WTC11 (cell line): ENCODE measurements around the gene MAS1L. TPM values are rescaled to one million over a fixed set of nuclear protein-coding genes. Genes with fewer than 3 reads are reported as not detected.

ENCODE experiments used
- ATAC-seq: fragments of 200-7000 bp; cut with Tn5 transposase; 2 replicates; pipeline ENCODE4 v1.10.0; 2021; ENCODE audit warnings: mild to moderate bottlenecking, moderate library complexity
- CTCF ChIA-PET: fragments of 300-600 bp; sonication (Branson Sonifier 250); formaldehyde crosslinking; loops from one replicate; lab custom pipeline; 2021; ENCODE audit warnings: antibody characterized with exemption; lab: Charles Lee
- POLR2A ChIA-PET: fragments of 350-600 bp; sonication (Branson Sonifier 250); formaldehyde crosslinking; loops from one replicate; lab custom pipeline; 2021; ENCODE audit warnings: antibody characterized with exemption; lab: Charles Lee
- DNase-seq: peaks from one replicate; pipeline ENCODE4 v3.0.0; 2021; ENCODE audit warnings: low spot score
- H3K27ac Mint-ChIP-seq: 2 replicates; pipeline ENCODE4 v1.8.0; 2021; ENCODE audit warnings: mixed read lengths
- H3K27me3 Mint-ChIP-seq: 2 replicates; pipeline ENCODE4 v1.8.0; 2021; ENCODE audit warnings: low read depth, mild to moderate bottlenecking, moderate library complexity, mixed read lengths
- H3K36me3 Mint-ChIP-seq: 2 replicates; pipeline ENCODE4 v1.8.0; 2021; ENCODE audit warnings: mixed read lengths
- H3K4me1 Mint-ChIP-seq: 2 replicates; pipeline ENCODE4 v1.8.0; 2022; ENCODE audit warnings: mixed read lengths
- H3K4me3 Mint-ChIP-seq: 2 replicates; pipeline ENCODE4 v1.8.0; 2021; ENCODE audit warnings: mild to moderate bottlenecking, moderate library complexity, mixed read lengths
- H3K9me3 Mint-ChIP-seq: 2 replicates; pipeline ENCODE4 v1.8.0; 2021; ENCODE audit warnings: mixed read lengths
- ATF1 ChIP-seq: sonication (generic); formaldehyde crosslinking; IDR thresholded peaks from 2 replicates; pipeline ENCODE4 v1.8.1; 2023; ENCODE audit warnings: mild to moderate bottlenecking, moderate library complexity, missing genetic modification reagents
- ETV6 ChIP-seq: sonication (generic); formaldehyde crosslinking; IDR thresholded peaks from 2 replicates; pipeline ENCODE4 v1.8.1; 2022; ENCODE audit warnings: mild to moderate bottlenecking, missing genetic modification reagents
- JUN ChIP-seq: sonication (generic); formaldehyde crosslinking; IDR thresholded peaks from 2 replicates; pipeline ENCODE4 v1.8.0; 2023; ENCODE audit warnings: mild to moderate bottlenecking, missing genetic modification reagents
- NFE2L1 ChIP-seq: sonication (generic); formaldehyde crosslinking; IDR thresholded peaks from 2 replicates; pipeline ENCODE4 v1.8.1; 2023; ENCODE audit warnings: missing genetic modification reagents
- OVOL2 ChIP-seq: fragments of 250-450 bp; sonication (Bioruptor Pico); IDR thresholded peaks from 2 replicates; pipeline ENCODE4 v1.9.0; 2021; ENCODE audit warnings: mild to moderate bottlenecking, borderline replicate concordance
- RORB ChIP-seq: fragments of 250-450 bp; sonication (Bioruptor Pico); IDR thresholded peaks from 2 replicates; pipeline ENCODE4 v1.9.0; 2021; ENCODE audit warnings: mild to moderate bottlenecking
- TCF7 ChIP-seq: sonication (generic); formaldehyde crosslinking; IDR thresholded peaks from 2 replicates; pipeline ENCODE4 v1.8.0; 2022; ENCODE audit warnings: mild to moderate bottlenecking, low read depth, missing genetic modification reagents, moderate library complexity
- TEAD1 ChIP-seq: sonication (generic); formaldehyde crosslinking; IDR thresholded peaks from 2 replicates; pipeline ENCODE4 v1.8.0; 2022; ENCODE audit warnings: mild to moderate bottlenecking, missing genetic modification reagents
- TP53 ChIP-seq: sonication (generic); formaldehyde crosslinking; IDR thresholded peaks from 2 replicates; pipeline ENCODE4 v1.8.1; 2023; ENCODE audit warnings: mild to moderate bottlenecking, missing genetic modification reagents
- ZNF671 ChIP-seq: fragments of 250-450 bp; sonication (Bioruptor Pico); IDR thresholded peaks from 2 replicates; pipeline ENCODE4 v1.8.0; 2021; ENCODE audit warnings: mild to moderate bottlenecking
- total RNA-seq: library from RNA; stranded (reverse); gene quantifications from 3 replicates; pipeline ENCODE4 v1.2.3, GENCODE V29; 2021
- TF ChIP-seq, protein P1 (sequence below): sonication (generic); formaldehyde crosslinking; IDR thresholded peaks from 2 replicates; pipeline ENCODE4 v1.8.1; 2022; ENCODE audit warnings: low read depth, mild to moderate bottlenecking, moderate library complexity, missing genetic modification reagents, borderline replicate concordance
- TF ChIP-seq, protein P2 (sequence below): sonication (generic); formaldehyde crosslinking; IDR thresholded peaks from 2 replicates; pipeline ENCODE4 v1.8.0; 2022; ENCODE audit warnings: mild to moderate bottlenecking, missing genetic modification reagents
- TF ChIP-seq, protein P3 (sequence below): fragments of 250-450 bp; sonication (Bioruptor Pico); IDR thresholded peaks from 2 replicates; pipeline ENCODE4 v1.9.0; 2021; ENCODE audit warnings: mild to moderate bottlenecking
- TF ChIP-seq, protein P4 (sequence below): sonication (generic); formaldehyde crosslinking; IDR thresholded peaks from 2 replicates; pipeline ENCODE4 v1.8.1; 2022; ENCODE audit warnings: mild to moderate bottlenecking, moderate library complexity, missing genetic modification reagents
- TF ChIP-seq, protein P5 (sequence below): sonication (generic); formaldehyde crosslinking; IDR thresholded peaks from 2 replicates; pipeline ENCODE4 v1.8.0; 2023; ENCODE audit warnings: missing genetic modification reagents, mild to moderate bottlenecking, borderline replicate concordance
- TF ChIP-seq, protein P6 (sequence below): fragments of 200-600 bp; IDR thresholded peaks from 2 replicates; pipeline ENCODE4 v1.8.0; 2022; ENCODE audit warnings: antibody characterized with exemption
- TF ChIP-seq, protein P7 (sequence below): sonication (generic); formaldehyde crosslinking; IDR thresholded peaks from 2 replicates; pipeline ENCODE4 v1.8.0; 2022; ENCODE audit warnings: mild to moderate bottlenecking, missing genetic modification reagents

Gene MAS1L
- total RNA-seq, 1 experiment from 2014 or later: not detected

DNA sequence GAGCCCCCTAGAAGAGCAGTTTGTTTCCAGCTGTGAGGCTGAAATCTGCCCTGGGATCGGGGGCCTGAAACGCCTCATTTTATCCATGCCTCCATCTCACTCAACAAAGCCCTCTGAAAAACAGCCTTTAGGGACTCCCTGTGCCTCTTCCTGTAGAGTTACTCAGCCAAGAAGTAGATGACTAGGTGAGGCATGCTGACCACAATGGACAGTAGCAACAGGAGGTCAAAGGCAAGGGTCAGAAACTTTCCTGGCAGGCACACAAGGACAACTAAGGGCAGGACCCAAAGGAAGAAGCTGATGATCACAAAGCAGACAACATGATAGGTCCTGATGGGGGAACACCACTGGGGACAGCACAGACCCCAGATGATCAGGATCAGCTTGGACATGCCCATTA lies 12.8 kb downstream of the MAS1L start:
- Mint-ChIP-seq H3K27ac (no peak overlapping the region), H3K36me3 (no peaks in the 10 kb centered on the region), H3K4me3 (no peak overlapping the region), H3K27me3 (peaks cover 4% of the 10 kb centered on the region; the same call in 1 of the 2 replicates), H3K9me3 (peaks cover 3% of the 10 kb centered on the region; the same call in 1 of the 2 replicates), H3K4me1 (no peaks in the 10 kb centered on the region)
- ChIA-PET CTCF (no interaction called here), POLR2A (no interaction called here)
- TF ChIP-seq, protein P1, sequence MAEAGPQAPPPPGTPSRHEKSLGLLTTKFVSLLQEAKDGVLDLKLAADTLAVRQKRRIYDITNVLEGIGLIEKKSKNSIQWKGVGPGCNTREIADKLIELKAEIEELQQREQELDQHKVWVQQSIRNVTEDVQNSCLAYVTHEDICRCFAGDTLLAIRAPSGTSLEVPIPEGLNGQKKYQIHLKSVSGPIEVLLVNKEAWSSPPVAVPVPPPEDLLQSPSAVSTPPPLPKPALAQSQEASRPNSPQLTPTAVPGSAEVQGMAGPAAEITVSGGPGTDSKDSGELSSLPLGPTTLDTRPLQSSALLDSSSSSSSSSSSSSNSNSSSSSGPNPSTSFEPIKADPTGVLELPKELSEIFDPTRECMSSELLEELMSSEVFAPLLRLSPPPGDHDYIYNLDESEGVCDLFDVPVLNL (CRISPR knock-in tag): no peak
- no peak for TF ChIP-seq ATF1 (CRISPR knock-in tag)
- TF ChIP-seq, protein P2, sequence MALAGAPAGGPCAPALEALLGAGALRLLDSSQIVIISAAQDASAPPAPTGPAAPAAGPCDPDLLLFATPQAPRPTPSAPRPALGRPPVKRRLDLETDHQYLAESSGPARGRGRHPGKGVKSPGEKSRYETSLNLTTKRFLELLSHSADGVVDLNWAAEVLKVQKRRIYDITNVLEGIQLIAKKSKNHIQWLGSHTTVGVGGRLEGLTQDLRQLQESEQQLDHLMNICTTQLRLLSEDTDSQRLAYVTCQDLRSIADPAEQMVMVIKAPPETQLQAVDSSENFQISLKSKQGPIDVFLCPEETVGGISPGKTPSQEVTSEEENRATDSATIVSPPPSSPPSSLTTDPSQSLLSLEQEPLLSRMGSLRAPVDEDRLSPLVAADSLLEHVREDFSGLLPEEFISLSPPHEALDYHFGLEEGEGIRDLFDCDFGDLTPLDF: no peak
- no peak for TF ChIP-seq JUN (CRISPR knock-in tag)
- TF ChIP-seq, protein P3, sequence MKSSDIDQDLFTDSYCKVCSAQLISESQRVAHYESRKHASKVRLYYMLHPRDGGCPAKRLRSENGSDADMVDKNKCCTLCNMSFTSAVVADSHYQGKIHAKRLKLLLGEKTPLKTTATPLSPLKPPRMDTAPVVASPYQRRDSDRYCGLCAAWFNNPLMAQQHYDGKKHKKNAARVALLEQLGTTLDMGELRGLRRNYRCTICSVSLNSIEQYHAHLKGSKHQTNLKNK (CRISPR knock-in tag): no peak
- no peak for TF ChIP-seq ZNF671 (CRISPR knock-in tag)
- TF ChIP-seq RORB (CRISPR knock-in tag): no peak
- TF ChIP-seq, protein P4, sequence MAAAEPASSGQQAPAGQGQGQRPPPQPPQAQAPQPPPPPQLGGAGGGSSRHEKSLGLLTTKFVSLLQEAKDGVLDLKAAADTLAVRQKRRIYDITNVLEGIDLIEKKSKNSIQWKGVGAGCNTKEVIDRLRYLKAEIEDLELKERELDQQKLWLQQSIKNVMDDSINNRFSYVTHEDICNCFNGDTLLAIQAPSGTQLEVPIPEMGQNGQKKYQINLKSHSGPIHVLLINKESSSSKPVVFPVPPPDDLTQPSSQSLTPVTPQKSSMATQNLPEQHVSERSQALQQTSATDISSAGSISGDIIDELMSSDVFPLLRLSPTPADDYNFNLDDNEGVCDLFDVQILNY: no peak
- TF ChIP-seq, protein P5, sequence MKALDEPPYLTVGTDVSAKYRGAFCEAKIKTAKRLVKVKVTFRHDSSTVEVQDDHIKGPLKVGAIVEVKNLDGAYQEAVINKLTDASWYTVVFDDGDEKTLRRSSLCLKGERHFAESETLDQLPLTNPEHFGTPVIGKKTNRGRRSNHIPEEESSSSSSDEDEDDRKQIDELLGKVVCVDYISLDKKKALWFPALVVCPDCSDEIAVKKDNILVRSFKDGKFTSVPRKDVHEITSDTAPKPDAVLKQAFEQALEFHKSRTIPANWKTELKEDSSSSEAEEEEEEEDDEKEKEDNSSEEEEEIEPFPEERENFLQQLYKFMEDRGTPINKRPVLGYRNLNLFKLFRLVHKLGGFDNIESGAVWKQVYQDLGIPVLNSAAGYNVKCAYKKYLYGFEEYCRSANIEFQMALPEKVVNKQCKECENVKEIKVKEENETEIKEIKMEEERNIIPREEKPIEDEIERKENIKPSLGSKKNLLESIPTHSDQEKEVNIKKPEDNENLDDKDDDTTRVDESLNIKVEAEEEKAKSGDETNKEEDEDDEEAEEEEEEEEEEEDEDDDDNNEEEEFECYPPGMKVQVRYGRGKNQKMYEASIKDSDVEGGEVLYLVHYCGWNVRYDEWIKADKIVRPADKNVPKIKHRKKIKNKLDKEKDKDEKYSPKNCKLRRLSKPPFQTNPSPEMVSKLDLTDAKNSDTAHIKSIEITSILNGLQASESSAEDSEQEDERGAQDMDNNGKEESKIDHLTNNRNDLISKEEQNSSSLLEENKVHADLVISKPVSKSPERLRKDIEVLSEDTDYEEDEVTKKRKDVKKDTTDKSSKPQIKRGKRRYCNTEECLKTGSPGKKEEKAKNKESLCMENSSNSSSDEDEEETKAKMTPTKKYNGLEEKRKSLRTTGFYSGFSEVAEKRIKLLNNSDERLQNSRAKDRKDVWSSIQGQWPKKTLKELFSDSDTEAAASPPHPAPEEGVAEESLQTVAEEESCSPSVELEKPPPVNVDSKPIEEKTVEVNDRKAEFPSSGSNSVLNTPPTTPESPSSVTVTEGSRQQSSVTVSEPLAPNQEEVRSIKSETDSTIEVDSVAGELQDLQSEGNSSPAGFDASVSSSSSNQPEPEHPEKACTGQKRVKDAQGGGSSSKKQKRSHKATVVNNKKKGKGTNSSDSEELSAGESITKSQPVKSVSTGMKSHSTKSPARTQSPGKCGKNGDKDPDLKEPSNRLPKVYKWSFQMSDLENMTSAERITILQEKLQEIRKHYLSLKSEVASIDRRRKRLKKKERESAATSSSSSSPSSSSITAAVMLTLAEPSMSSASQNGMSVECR: no peak
- no peak for TF ChIP-seq NFE2L1 (CRISPR knock-in tag)
- no peak for TF ChIP-seq OVOL2 (CRISPR knock-in tag)
- TF ChIP-seq, protein P6, sequence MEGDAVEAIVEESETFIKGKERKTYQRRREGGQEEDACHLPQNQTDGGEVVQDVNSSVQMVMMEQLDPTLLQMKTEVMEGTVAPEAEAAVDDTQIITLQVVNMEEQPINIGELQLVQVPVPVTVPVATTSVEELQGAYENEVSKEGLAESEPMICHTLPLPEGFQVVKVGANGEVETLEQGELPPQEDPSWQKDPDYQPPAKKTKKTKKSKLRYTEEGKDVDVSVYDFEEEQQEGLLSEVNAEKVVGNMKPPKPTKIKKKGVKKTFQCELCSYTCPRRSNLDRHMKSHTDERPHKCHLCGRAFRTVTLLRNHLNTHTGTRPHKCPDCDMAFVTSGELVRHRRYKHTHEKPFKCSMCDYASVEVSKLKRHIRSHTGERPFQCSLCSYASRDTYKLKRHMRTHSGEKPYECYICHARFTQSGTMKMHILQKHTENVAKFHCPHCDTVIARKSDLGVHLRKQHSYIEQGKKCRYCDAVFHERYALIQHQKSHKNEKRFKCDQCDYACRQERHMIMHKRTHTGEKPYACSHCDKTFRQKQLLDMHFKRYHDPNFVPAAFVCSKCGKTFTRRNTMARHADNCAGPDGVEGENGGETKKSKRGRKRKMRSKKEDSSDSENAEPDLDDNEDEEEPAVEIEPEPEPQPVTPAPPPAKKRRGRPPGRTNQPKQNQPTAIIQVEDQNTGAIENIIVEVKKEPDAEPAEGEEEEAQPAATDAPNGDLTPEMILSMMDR: no peak
- no peak for TF ChIP-seq TCF7 (CRISPR knock-in tag)
- ATAC-seq (no peak), DNase-seq (no peak)

DNA sequence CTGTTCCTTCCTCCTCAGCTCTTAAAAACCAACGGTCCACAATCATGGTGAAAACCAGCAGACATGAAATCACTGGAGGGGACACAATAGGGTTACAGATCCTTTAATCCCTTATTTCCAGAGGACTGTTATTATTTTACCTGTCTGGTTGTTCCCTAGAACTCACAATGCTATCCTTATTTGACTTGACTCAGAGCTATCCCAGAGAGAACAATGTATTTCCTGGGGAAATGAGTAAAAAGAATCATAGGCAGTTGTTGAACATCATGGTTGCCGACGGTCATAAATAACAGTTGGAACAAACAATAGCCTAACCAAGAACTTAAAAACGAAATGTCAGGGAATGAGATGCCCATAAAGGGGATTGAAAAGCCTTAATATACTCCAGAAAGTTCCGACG lies 21.5 kb downstream of the MAS1L start:
- peaks cover 6% of the 10 kb centered on the region for H3K27me3 Mint-ChIP-seq
- H3K36me3 Mint-ChIP-seq: no peaks in the 10 kb centered on the region
- H3K9me3 Mint-ChIP-seq: peaks cover 6% of the 10 kb centered on the region
- CTCF ChIA-PET: no interaction called here
- POLR2A ChIA-PET: no interaction called here
- no peak overlapping the region for H3K27ac Mint-ChIP-seq
- H3K4me1 Mint-ChIP-seq: peaks cover 4% of the 10 kb centered on the region
- ATAC-seq: no peak
- no peak overlapping the region for H3K4me3 Mint-ChIP-seq
- TF ChIP-seq, protein P1 (CRISPR knock-in tag): no peak
- no peak for TF ChIP-seq TEAD1 (CRISPR knock-in tag)
- TF ChIP-seq, protein P7, sequence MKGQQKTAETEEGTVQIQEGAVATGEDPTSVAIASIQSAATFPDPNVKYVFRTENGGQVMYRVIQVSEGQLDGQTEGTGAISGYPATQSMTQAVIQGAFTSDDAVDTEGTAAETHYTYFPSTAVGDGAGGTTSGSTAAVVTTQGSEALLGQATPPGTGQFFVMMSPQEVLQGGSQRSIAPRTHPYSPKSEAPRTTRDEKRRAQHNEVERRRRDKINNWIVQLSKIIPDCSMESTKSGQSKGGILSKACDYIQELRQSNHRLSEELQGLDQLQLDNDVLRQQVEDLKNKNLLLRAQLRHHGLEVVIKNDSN: no peak
- no peak for TF ChIP-seq ETV6
- TF ChIP-seq TP53 (CRISPR knock-in tag): no peak
- no peak for TF ChIP-seq TCF7 (CRISPR knock-in tag)
- TF ChIP-seq, all 79 proteins: peak for 0
- DNase-seq: no peak
